ENCODE data around the gene KRTAP4-9.
"Not testable (repeated sequence)": the region's sequence is repeated elsewhere in the genome, so short reads cannot be mapped to it uniquely, and the experiment has no call there.

The KRTAP4-9 gene

GRCh38 chr17:41131979-41132378, 26.8 kb downstream of the KRTAP4-9 start:
- peak; percentile 80 for DNase-seq (ENCODE audit: low spot score)

GRCh38 chr17:41133880-41134735, 28.9 kb downstream of the KRTAP4-9 start:
- no peak for DNase-seq (ENCODE audit: low spot score)

GRCh38 chr17:41139865-41140264, 34.7 kb downstream of the KRTAP4-9 start:
- not testable (repeated sequence) for DNase-seq (ENCODE audit: low spot score)

GRCh38 chr17:41140360-41141131, 35.4 kb downstream of the KRTAP4-9 start, which contains the start of gene KRTAP4-6:
Gene KRTAP4-6 (minus strand): TSS chr17:41140544. CDS start chr17:41140487, 57 bp downstream.
- peak; percentile 39 for DNase-seq (ENCODE audit: low spot score)

GRCh38 chr17:41141361-41141760, 36.2 kb downstream of the KRTAP4-9 start:
- DNase-seq (ENCODE audit: low spot score): no peak

- DNase-seq (ENCODE audit: low spot score): no peak
These were observed 39.7 kb downstream of the KRTAP4-9 start for GRCh38 chr17:41144846-41145245.

- no peak for DNase-seq (ENCODE audit: low spot score)
These were observed 40.1 kb downstream of the KRTAP4-9 start for GRCh38 chr17:41145261-41145660.

- no peak for DNase-seq (ENCODE audit: low spot score)
These were observed 42.5 kb downstream of the KRTAP4-9 start for GRCh38 chr17:41147531-41148204.

- not testable (repeated sequence) for DNase-seq (ENCODE audit: low spot score)
These were observed 43.9 kb downstream of the KRTAP4-9 start for GRCh38 chr17:41148971-41149651.

- DNase-seq (ENCODE audit: low spot score): no peak
These were observed 44.4 kb downstream of the KRTAP4-9 start, which contains the start of gene KRTAP4-5 for GRCh38 chr17:41149652-41149985. Gene KRTAP4-5 (minus strand): TSS chr17:41149825. CDS start chr17:41149767, 58 bp downstream.

- no peak for DNase-seq (ENCODE audit: low spot score)
These were observed 44.8 kb downstream of the KRTAP4-9 start for GRCh38 chr17:41150026-41150425.

- no peak for DNase-seq (ENCODE audit: low spot score)
These were observed 46.3 kb downstream of the KRTAP4-9 start for GRCh38 chr17:41151525-41151924.

- DNase-seq (ENCODE audit: low spot score): no peak
These were observed 48.7 kb downstream of the KRTAP4-9 start for GRCh38 chr17:41153856-41154255.

Measured in SW480 (cell line).